NCI-H82 treated with DMSO at 0.1 percent for 48 hours (cell line): ENCODE results near the gene GPD2.
"Not testable (repeated sequence)": the region's sequence is repeated elsewhere in the genome, so short reads cannot be mapped to it uniquely, and the experiment has no call there.

Experiments
- DNase-seq: peaks from one replicate; lab custom pipeline; 2025; ENCODE audit not compliant: unreplicated experiment; lab: John Stamatoyannopoulos, UW

GPD2 gene

GRCh38 chr2:156474401-156474800, 38.2 kb downstream of the GPD2 start:
- no peak for DNase-seq

- no peak for DNase-seq
Measured at GRCh38 chr2:156476021-156476849, 40.1 kb downstream of the GPD2 start.

- DNase-seq, result no peak
Measured at GRCh38 chr2:156476850-156477206, 40.6 kb downstream of the GPD2 start.

- no peak for DNase-seq
Measured at GRCh38 chr2:156480376-156480775, 44.2 kb downstream of the GPD2 start.

- no peak for DNase-seq
Measured at GRCh38 chr2:156481312-156481711, 45.1 kb downstream of the GPD2 start.

- DNase-seq, result no peak
Measured at GRCh38 chr2:156483741-156484173, 47.6 kb downstream of the GPD2 start.

GRCh38 chr2:156486147-156486546, 50.0 kb downstream of the GPD2 start:
- DNase-seq, result no peak

GRCh38 chr2:156486614-156487013, 50.4 kb downstream of the GPD2 start:
- DNase-seq, result no peak

- no peak for DNase-seq
Measured at GRCh38 chr2:156489195-156489594, 53.0 kb downstream of the GPD2 start.

- no peak for DNase-seq
Measured at GRCh38 chr2:156489750-156490465, 53.7 kb downstream of the GPD2 start.

GRCh38 chr2:156490466-156490840, 54.3 kb downstream of the GPD2 start:
- no peak for DNase-seq

- no peak for DNase-seq
Measured at GRCh38 chr2:156491176-156491575, 55.0 kb downstream of the GPD2 start.

- DNase-seq, result no peak
Measured at GRCh38 chr2:156492979-156493378, 56.8 kb downstream of the GPD2 start.

GRCh38 chr2:156495998-156496397, 59.8 kb downstream of the GPD2 start:
- DNase-seq, result not testable (repeated sequence)

- no peak for DNase-seq
Measured at GRCh38 chr2:156505696-156506095, 69.5 kb downstream of the GPD2 start.

GRCh38 chr2:156511122-156511521, 74.9 kb downstream of the GPD2 start:
- DNase-seq, result no peak

- DNase-seq, result no peak
Measured at GRCh38 chr2:156511803-156512202, 75.6 kb downstream of the GPD2 start.

- no peak for DNase-seq
Measured at GRCh38 chr2:156512451-156512850, 76.3 kb downstream of the GPD2 start.

- no peak for DNase-seq
Measured at GRCh38 chr2:156513219-156513618, 77.0 kb downstream of the GPD2 start.

- no peak for DNase-seq
Measured at GRCh38 chr2:156517419-156517818, 81.2 kb downstream of the GPD2 start.

GRCh38 chr2:156518138-156518537, 82.0 kb downstream of the GPD2 start:
- no peak for DNase-seq

- no peak for DNase-seq
Measured at GRCh38 chr2:156522864-156523440, 86.8 kb downstream of the GPD2 start.
